Measurements from ENCODE around the gene ZMAT5. TPM values are rescaled to one million over a fixed set of nuclear protein-coding genes. Genes with fewer than 3 reads are reported as not detected.

ZMAT5 gene
- total RNA-seq, 1 donor from 2014 or later = 28.5 TPM

- Mint-ChIP-seq H3K36me3 (ENCODE audit: low read depth) (no peaks in the 10 kb centered on the region), H3K9me3 (no peaks in the 10 kb centered on the region), H3K4me3 (no peak overlapping the region), H3K27me3 (ENCODE audit: insufficient read depth) (no peaks in the 10 kb centered on the region), H3K4me1 (ENCODE audit: low read depth) (peaks cover 14% of the 10 kb centered on the region), H3K27ac (no peak overlapping the region)
- intact Hi-C loops (cut with micrococcal nuclease) = loop anchor here (10.0 kb wide), 1 partner anchor 302 kb away; no protein-coding TSS in a partner anchor
- DNase-seq (ENCODE audit: low spot score) = no peak
Measured at GRCh38 chr22:29702931-29703501, 63.8 kb downstream of the ZMAT5 start.

DNA sequence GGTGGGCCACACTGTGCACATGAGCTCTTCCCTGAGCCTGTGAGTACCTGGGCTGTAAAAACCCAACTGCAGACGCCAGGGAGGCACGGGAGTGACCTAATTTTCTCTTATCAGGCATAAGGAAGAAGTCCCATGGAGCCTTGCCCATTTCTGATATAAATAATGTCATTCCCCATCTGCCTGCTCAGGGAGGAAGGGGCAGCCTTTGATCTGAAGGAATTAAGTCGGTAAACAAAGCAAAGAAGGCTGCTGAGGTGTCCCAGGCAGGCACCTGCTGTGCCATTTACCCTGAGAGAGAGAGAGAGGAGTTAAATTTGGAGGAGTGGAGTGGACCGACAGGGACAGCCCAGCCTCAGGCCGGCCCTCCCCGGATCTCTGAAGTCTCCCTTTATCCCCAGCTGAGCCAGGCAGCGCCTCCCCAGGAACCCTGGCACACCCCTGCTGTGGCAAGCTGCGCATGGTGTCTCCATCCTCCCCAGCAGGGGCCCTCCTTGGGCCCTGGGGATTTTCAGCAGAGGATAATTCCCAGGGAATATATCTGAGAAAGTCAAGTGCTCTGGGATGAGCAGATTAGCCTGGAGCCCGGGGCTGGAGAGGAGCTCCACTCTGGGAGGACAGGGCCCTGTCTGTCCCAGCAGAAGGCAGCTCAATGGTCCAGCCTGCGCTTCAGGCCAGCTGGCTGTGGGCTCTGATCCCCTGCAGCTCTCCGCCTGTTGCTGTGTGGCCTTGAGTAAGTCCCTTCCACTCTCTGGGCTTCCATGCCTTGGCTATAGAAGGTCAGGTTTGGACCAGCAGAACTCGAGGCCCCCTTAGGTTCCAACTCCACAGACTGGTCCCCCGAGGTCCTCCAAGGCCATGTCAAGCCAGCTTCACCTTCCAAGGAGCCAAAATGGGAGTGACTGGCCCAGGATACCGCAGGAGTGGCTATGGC is 64.5 kb downstream of the ZMAT5 start:
- DNase-seq (ENCODE audit: low spot score) = no peak
- Mint-ChIP-seq H3K9me3 (no peaks in the 10 kb centered on the region), H3K27ac (no peak overlapping the region), H3K36me3 (ENCODE audit: low read depth) (no peaks in the 10 kb centered on the region), H3K27me3 (ENCODE audit: insufficient read depth) (no peaks in the 10 kb centered on the region), H3K4me1 (ENCODE audit: low read depth) (peaks cover 14% of the 10 kb centered on the region), H3K4me3 (no peak overlapping the region)
- intact Hi-C loops (cut with micrococcal nuclease) = loop anchor here (10.0 kb wide), 1 partner anchor 303 kb away; no protein-coding TSS in a partner anchor

GRCh38 chr22:29701155-29701999 is 65.4 kb downstream of the ZMAT5 start:
- intact Hi-C loops (cut with micrococcal nuclease) = loop anchor here (10.0 kb wide), 1 partner anchor 303 kb away; no protein-coding TSS in a partner anchor
- H3K27ac Mint-ChIP-seq = no peak overlapping the region

GRCh38 chr22:29700900-29701154 is 66.0 kb downstream of the ZMAT5 start:
- H3K27me3 Mint-ChIP-seq (ENCODE audit: insufficient read depth) = no peaks in the 10 kb centered on the region
- H3K36me3 Mint-ChIP-seq (ENCODE audit: low read depth) = no peaks in the 10 kb centered on the region
- intact Hi-C loops (cut with micrococcal nuclease) = loop anchor here (10.0 kb wide), 1 partner anchor 304 kb away; no protein-coding TSS in a partner anchor
- no peak for DNase-seq (ENCODE audit: low spot score)
- H3K4me3 Mint-ChIP-seq = no peak overlapping the region
- no peaks in the 10 kb centered on the region for H3K9me3 Mint-ChIP-seq
- H3K4me1 Mint-ChIP-seq (ENCODE audit: low read depth) = peaks cover 14% of the 10 kb centered on the region
- no peak overlapping the region for H3K27ac Mint-ChIP-seq

More at GRCh38 chr22:29701155-29701999, 65.4 kb downstream of the ZMAT5 start:
- DNase-seq (ENCODE audit: low spot score) = peak; percentile 5
- H3K4me3 Mint-ChIP-seq = no peak overlapping the region
- H3K4me1 Mint-ChIP-seq (ENCODE audit: low read depth) = peaks cover 14% of the 10 kb centered on the region
- no peaks in the 10 kb centered on the region for H3K9me3 Mint-ChIP-seq
- no peaks in the 10 kb centered on the region for H3K36me3 Mint-ChIP-seq (ENCODE audit: low read depth)
- no peaks in the 10 kb centered on the region for H3K27me3 Mint-ChIP-seq (ENCODE audit: insufficient read depth)

- no peak overlapping the region for H3K4me3 Mint-ChIP-seq
- no peaks in the 10 kb centered on the region for H3K36me3 Mint-ChIP-seq (ENCODE audit: low read depth)
- H3K4me1 Mint-ChIP-seq (ENCODE audit: low read depth) = peaks cover 14% of the 10 kb centered on the region
- H3K27me3 Mint-ChIP-seq (ENCODE audit: insufficient read depth) = no peaks in the 10 kb centered on the region
- H3K9me3 Mint-ChIP-seq = no peaks in the 10 kb centered on the region
- DNase-seq (ENCODE audit: low spot score) = no peak
- intact Hi-C loops (cut with micrococcal nuclease) = loop anchor here (10.0 kb wide), 1 partner anchor 304 kb away; no protein-coding TSS in a partner anchor
- H3K27ac Mint-ChIP-seq = no peak overlapping the region
Measured at GRCh38 chr22:29700206-29700899, 66.5 kb downstream of the ZMAT5 start.

DNA sequence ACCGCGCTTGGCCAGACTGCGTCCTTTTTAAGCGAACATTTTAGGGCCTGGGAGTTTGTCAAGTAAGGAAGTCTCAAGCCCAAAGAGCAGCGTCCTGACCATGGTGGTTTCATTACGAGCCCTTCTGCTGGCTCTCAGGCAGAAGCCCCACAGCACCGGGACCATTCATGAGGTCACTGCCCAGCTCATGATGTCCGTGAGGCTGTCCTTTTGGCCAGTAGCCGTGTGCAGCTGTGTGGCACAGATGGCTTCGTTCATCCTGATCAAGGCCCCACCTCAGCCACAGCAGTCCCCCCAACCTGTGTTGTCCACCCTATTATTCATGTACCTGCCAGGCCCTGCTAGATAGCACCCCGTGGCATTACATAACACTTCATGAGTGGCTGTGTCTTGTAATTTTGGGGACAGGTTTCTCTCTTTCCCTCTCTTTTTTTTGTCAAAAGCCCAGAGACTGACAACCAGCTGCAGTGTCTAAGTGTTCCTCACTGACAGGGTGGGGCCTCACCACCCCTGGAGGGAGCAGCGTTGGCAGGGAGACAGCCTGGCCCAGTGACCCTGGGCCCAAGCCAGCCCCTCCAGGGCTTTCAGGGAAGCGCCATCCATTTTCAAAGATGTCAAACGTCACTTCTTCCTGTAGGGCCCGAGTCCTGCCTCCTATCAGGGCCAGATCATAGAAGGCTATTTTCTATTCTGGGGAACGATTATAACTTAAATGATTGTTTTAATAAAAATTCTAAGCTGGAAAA is 68.8 kb downstream of the ZMAT5 start:
- intact Hi-C loops (cut with micrococcal nuclease) = no loop called here
- no peaks in the 10 kb centered on the region for H3K27me3 Mint-ChIP-seq (ENCODE audit: insufficient read depth)
- H3K27ac Mint-ChIP-seq = no peak overlapping the region
- DNase-seq (ENCODE audit: low spot score) = no peak
- no peaks in the 10 kb centered on the region for H3K9me3 Mint-ChIP-seq
- H3K4me3 Mint-ChIP-seq = no peak overlapping the region
- H3K36me3 Mint-ChIP-seq (ENCODE audit: low read depth) = peaks cover 1% of the 10 kb centered on the region
- H3K4me1 Mint-ChIP-seq (ENCODE audit: low read depth) = peaks cover 14% of the 10 kb centered on the region

DNA sequence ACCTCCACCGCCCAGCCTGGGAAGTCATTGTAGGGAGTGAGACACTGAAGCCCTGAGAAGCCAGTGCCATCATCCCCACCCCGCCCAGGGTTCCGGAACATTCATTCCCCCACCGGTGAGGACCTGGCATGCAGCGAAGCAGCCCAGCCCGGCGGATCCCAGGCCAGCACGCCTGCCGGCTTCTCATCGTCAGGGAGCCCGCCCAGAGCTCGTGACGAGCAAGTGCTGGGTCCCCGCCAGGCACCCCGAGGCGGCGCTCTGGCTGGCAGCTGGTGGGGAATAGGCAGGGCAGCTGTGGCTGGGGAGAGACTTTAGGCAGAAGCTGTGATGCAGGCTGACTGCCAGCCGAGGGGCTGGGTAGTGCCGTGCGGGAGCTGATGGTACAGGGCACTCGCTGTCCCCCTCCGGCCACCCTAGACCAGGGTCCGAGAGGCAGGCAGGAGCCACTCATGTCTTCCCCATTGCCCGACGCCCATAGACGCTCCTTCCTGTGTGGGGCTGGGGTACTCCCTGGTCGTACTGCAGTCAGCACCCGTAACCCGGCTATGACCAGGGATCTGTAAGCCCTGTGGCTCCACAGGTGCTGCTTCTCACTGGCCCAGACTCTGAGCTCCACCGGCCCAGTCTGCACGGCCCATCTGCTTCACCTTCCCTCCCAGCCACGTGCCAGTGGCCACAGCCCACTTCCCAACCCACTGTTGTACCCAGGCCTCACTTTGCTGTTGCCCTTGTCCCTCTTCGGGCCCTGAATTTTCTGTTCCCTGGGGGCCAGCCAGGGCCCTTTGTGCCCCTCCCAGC is 71.5 kb downstream of the ZMAT5 start:
- H3K9me3 Mint-ChIP-seq = no peaks in the 10 kb centered on the region
- H3K4me3 Mint-ChIP-seq = no peak overlapping the region
- H3K4me1 Mint-ChIP-seq (ENCODE audit: low read depth) = no peaks in the 10 kb centered on the region
- DNase-seq (ENCODE audit: low spot score) = no peak
- H3K27ac Mint-ChIP-seq = no peak overlapping the region
- no peaks in the 10 kb centered on the region for H3K27me3 Mint-ChIP-seq (ENCODE audit: insufficient read depth)
- intact Hi-C loops (cut with micrococcal nuclease) = no loop called here
- H3K36me3 Mint-ChIP-seq (ENCODE audit: low read depth) = peaks cover 1% of the 10 kb centered on the region

DNA sequence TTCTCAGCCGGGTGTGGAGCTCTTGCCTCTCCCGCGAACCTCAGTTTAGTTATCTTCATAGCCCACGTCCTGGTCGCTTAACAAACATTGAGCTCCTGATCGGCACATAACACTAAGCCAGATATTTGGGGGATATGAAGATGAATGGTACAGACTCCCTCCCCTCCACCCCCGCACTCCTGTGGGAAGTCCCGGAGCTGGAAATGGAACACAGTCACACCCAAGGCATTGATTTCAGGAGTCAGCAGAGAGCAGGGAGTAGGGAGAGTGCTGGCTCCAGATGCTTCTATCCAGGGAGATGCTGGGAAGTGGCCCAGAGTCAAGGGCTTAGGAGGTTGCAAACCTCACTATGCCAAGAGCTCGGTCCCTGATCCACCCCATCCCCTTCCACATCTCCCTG is 73.1 kb downstream of the ZMAT5 start:
- H3K4me3 Mint-ChIP-seq = no peak overlapping the region
- intact Hi-C loops (cut with micrococcal nuclease) = no loop called here
- H3K27me3 Mint-ChIP-seq (ENCODE audit: insufficient read depth) = no peaks in the 10 kb centered on the region

GRCh38 chr22:29693161-29693560 is 73.6 kb downstream of the ZMAT5 start:
- Mint-ChIP-seq H3K27me3 (ENCODE audit: insufficient read depth) (no peaks in the 10 kb centered on the region), H3K27ac (no peak overlapping the region), H3K4me1 (ENCODE audit: low read depth) (peaks cover 4% of the 10 kb centered on the region), H3K4me3 (no peak overlapping the region), H3K36me3 (ENCODE audit: low read depth) (peaks cover 5% of the 10 kb centered on the region), H3K9me3 (no peaks in the 10 kb centered on the region)
- intact Hi-C loops (cut with micrococcal nuclease) = no loop called here
- no peak for DNase-seq (ENCODE audit: low spot score)

More for the DNA sequence above, 73.1 kb downstream of the ZMAT5 start:
- H3K9me3 Mint-ChIP-seq = no peaks in the 10 kb centered on the region
- H3K4me1 Mint-ChIP-seq (ENCODE audit: low read depth) = peaks cover 4% of the 10 kb centered on the region
- no peak for DNase-seq (ENCODE audit: low spot score)
- peaks cover 5% of the 10 kb centered on the region for H3K36me3 Mint-ChIP-seq (ENCODE audit: low read depth)
- no peak overlapping the region for H3K27ac Mint-ChIP-seq

DNA sequence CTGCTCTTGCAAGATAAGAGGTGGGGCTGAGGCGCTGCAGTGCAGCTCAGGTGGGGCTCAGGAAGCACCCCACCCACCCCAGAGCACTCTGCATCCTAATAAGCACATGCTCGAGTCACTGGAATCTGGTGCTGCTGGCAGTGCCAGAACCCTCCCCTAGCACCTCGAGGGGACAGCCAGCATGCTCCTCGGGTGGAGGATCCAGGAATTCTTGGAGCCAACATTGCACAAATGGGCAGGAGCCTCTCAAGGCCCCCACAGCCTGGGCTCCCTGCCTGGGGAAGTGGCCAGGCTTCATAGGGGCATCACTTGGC is 74.5 kb downstream of the ZMAT5 start:
- H3K27ac Mint-ChIP-seq = no peak overlapping the region
- H3K4me1 Mint-ChIP-seq (ENCODE audit: low read depth) = peaks cover 4% of the 10 kb centered on the region
- no peak overlapping the region for H3K4me3 Mint-ChIP-seq
- no peaks in the 10 kb centered on the region for H3K9me3 Mint-ChIP-seq
- no peaks in the 10 kb centered on the region for H3K27me3 Mint-ChIP-seq (ENCODE audit: insufficient read depth)
- H3K36me3 Mint-ChIP-seq (ENCODE audit: low read depth) = peaks cover 6% of the 10 kb centered on the region
- intact Hi-C loops (cut with micrococcal nuclease) = no loop called here
- DNase-seq (ENCODE audit: low spot score) = no peak

DNA sequence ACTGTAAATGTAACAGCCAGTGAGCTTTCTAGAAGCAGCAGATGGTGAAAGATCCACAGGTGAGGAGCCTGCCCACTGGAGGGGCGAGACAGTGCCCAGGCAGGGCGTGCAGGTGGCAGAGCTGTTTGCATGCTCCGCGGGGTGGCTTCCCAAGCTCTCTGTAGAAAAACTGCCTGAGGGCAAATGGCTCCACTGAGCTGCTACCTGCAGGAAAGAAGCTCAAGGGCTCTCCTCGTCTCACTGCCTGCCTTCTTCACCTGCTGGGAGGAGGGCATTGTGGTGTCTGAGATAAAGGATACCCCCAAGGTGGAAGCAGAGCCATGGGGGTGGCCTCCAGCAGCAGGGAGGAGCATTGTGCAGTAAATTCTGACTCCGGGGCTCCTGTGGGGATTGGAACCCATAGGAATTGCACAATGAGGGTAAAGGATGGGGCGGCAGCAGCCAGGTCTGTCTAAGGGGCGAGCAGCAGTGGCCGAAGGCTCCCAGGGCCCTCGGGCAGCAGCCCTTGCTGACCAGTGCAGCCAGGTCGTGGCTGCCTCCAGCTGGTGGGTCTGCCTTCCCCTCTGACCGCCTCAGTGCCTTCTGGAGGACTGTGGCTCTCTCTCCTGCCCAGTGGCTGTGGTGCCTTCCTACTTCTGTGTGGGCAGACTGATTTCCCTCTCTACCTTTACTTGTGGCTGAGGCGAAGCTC is 75.0 kb downstream of the ZMAT5 start:
- no peaks in the 10 kb centered on the region for H3K27me3 Mint-ChIP-seq (ENCODE audit: insufficient read depth)

More for the DNA sequence above, 75.0 kb downstream of the ZMAT5 start:
- Mint-ChIP-seq H3K4me1 (ENCODE audit: low read depth) (peaks cover 4% of the 10 kb centered on the region), H3K27ac (no peak overlapping the region), H3K36me3 (ENCODE audit: low read depth) (peaks cover 11% of the 10 kb centered on the region), H3K4me3 (no peak overlapping the region), H3K9me3 (no peaks in the 10 kb centered on the region)
- no peak for DNase-seq (ENCODE audit: low spot score)
- intact Hi-C loops (cut with micrococcal nuclease) = no loop called here
